Measurements from ENCODE around the gene ADGB.

- TF ChIP-seq CTCF (conservative IDR thresholded peaks at IDR 0.05; ENCODE audit: low read depth, low read length): no peak
- TF ChIP-seq EZH2phosphoT487 (IDR thresholded peaks at IDR 0.05; ENCODE audit: borderline replicate concordance, low read length): no peak
- no peak for TF ChIP-seq EZH2 (IDR thresholded peaks at IDR 0.05; ENCODE audit: low read length, unreplicated experiment)
Measured at GRCh38 chr6:146553377-146554135, 45.2 kb upstream of the ADGB start.
